GM18951 (cell line): ENCODE measurements around the gene FXYD3.

Source experiments
- POLR2A ChIP-seq: IDR thresholded peaks from 4 replicates; pipeline ENCODE4 v1.6.1; 2011; ENCODE audit warnings: mild to moderate bottlenecking; ENCODE audit not compliant: insufficient read length, insufficient read depth; ENCODE audit errors: extremely low read depth
- in situ Hi-C: fragments of 300-500 bp; cut with MboI; formaldehyde crosslinking; loops from one replicate; pipeline ENCODE4 v1.12.0; 2022; ENCODE audit warnings: low sequenced_read_pairs, mixed read lengths, inconsistent platforms; ENCODE audit not compliant: unreplicated experiment

Gene FXYD3

DNA sequence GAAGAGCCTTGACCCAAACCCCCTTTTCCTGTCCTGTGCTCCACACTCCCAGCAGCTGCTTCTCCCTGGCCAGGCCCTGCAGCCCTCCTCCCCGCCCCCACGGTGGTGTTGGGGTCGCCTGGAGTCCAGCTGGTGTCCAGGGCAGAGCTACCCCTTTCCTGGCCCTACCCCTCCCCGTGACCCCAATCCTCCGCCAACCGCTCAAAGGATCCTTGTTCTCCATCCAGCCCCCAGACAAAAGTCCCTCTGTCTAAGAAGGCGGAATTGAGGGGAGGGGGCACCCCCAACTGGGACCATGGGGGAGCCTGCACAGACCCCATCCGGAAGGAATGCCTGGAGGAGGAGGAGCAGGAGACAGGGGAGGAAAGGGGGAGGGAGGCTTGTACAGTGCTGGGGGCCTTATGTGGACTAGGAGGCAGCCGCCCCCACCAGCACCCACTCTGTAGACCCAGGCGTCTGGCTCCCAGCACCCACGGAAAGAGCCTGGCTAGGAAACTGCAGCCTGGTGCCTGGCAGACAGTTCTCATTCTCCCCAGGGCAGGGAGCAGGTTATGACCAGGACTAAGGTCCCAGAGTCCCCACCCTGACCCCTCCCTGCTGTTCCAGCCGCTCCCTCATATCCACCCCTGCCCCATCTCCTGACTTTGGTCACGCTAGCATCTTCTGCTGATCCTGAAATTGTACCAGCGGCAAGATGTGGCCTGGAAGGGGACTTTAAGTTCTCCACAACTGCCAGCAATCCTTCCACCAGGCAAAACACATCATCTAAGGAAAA is at the start of gene FXYD3:
FXYD3 (plus strand) TSS at position 647 of the 775 bp plus-strand sequence. CDS start 3,554 bp downstream, outside the sequence.
- TF ChIP-seq POLR2A, result no peak
- in situ Hi-C loops, result no loop called here

GRCh38 chr19:35066121-35066520 is 49.5 kb upstream of the FXYD3 start:
- TF ChIP-seq POLR2A, result no peak
- in situ Hi-C loops, result no loop called here

DNA sequence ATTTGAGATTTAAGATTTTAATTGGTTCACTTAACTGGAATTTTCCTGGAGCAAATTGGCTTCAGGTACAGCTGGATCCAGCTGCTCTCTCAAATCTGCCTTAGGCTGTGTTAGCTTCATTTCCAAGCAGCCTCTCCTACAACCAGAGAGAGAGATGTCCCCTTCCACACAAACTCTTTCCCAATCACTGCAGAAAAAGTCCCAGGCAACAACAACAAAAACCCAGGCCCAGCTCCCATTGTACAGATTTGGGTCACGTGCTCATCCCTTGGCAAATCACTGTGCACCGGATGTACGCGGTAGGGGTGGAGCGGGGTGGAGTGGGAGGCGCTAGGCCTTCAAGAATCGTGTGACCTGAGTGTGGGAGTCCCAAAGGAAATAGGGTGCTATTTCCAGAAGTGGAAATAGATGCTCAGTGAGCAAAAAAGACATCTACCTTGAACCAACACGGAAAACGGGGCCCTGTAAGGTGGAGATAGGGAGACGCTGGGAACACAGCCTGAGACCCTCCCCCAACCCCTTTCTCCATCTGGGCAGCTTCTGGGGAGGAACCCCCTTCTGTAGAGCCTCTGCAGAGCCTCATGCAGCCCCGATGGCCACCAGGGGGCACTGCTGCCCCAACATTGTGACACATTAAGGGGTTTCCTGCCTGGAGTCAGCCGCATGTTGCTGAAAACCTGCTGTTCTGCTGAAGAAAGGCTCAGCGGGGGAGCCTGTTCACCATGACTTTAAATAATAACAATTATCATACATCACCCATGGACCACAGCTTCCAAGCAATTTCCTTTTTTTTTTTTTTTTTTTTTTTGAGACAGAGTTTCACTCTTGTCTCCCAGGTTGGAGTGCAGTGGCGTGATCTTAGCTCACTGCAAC is 48.7 kb upstream of the FXYD3 start:
- TF ChIP-seq POLR2A, result no peak
- in situ Hi-C loops, result no loop called here

DNA sequence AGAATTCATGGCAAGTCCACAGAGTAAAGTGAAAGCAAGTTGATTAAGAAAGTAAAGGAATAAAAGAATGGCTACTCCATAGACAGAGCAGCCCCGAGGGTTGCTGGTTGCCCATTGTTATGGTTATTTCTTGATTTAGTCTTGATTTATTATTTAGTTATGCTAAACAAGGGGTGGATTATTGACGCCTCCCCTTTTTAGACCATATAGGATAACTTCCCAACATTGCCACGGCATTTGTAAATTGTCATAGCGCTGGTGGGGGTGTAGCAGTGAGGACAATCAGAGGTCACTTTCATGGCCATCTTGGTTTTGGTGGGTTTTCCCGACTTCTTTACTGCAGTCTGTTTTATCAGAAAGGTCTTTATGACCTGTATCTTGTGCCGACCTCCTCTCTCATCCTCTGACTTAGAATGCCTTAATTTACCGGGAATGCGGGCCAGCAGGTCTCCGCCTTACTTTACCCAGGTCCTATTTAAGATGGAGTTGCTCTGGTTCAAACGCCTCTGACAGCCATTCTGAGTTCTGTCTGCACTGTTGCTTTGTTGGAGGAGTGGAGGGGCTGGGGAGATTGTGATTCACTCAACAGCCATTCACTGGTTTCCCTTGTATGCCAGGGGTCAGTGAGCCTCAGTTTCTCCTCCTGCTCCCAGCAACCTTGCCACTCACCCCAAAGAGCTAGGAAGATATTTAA is 46.5 kb upstream of the FXYD3 start:
- in situ Hi-C loops, result no loop called here
- TF ChIP-seq POLR2A, result no peak

DNA sequence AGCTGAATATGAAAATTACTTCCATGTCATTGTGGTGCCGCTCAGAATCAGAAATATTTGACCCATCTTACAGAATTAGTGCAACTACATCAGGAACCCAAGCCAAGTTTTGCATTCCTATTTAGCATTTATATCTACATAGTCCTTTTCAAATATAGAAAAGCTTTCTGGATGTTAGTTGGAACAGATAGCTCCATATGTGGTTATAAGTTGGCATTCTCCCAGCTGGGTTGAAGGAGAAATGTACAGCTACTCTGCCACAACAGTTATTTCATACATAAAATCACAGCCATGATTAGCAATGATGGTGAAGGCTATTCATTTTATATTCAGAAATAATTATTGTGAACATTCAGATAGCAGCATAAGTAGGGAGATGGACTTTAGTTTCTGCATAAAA is 45.9 kb upstream of the FXYD3 start:
- in situ Hi-C loops, result no loop called here
- TF ChIP-seq POLR2A, result no peak

- no peak for TF ChIP-seq POLR2A
- in situ Hi-C loops, result no loop called here
These were observed 45.2 kb upstream of the FXYD3 start for GRCh38 chr19:35070471-35070870.

GRCh38 chr19:35073516-35073915 is 42.1 kb upstream of the FXYD3 start:
- TF ChIP-seq POLR2A, result no peak
- in situ Hi-C loops, result no loop called here

- no peak for TF ChIP-seq POLR2A
- in situ Hi-C loops, result no loop called here
These were observed 41.7 kb upstream of the FXYD3 start for GRCh38 chr19:35073941-35074340.

DNA sequence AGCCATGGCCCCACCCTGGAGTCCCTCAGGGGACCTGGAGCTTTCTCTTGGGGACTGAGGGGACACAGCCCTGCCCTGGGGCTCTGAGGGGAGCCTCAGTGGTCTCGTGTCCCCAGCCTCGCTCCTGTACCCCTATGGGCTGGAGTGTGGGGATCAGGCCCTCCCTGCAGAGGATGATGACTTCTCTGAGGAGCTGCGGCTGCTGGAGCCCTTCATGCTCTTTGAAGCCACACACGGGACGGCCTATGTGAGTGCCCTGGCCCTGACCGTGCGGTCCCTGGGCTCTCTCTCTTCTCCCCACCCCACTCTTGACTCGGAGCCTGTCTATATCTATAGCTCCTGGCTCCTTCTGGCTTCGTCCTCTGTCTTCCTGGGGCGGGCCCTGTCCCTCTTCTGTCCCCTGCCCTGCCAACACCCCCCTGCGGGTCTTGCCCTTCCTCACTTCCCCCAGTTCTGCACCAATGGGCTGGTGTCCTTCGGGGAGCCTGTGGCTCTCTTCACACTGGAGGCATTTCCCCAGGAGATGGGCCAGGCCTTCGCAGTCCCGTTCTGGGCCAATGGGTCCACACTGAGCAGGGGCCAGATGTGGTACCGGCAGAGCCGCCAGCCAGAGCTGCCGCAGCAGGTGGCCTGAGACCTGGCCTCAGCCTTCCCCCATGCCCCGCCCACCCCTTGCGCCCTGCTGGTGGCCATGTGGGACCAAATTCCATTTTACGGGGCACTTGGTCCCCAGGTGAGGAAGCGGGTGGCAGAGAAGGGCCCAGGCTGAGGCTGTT is 41.0 kb upstream of the FXYD3 start:
- TF ChIP-seq POLR2A, result no peak
- in situ Hi-C loops, result no loop called here

GRCh38 chr19:35075202-35076025 is 40.2 kb upstream of the FXYD3 start:
- no peak for TF ChIP-seq POLR2A
- in situ Hi-C loops, result no loop called here

DNA sequence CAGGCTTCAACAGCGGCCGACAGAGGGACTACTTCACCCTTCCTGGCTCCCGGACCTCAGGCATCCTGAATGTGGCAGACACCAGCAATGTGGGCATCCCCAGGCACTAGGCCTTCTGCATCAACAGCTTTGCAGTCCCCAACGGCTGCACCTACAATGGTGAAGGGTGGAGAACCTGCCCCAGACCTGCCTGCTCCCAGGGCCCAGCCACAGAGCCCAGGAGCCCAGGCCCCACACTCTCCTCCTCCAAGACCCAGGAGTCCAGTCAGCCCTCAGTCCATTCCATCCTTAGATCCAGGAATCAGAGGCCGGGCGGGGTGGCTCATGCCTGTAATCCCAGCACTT is 39.6 kb upstream of the FXYD3 start:
- in situ Hi-C loops, result no loop called here
- TF ChIP-seq POLR2A, result no peak

GRCh38 chr19:35076657-35077056 is 39.0 kb upstream of the FXYD3 start:
- in situ Hi-C loops, result no loop called here
- TF ChIP-seq POLR2A, result no peak
